ENCODE results near the gene ALKBH5. TPM values are rescaled to one million over a fixed set of nuclear protein-coding genes. Genes with fewer than 3 reads are reported as not detected.

Gene ALKBH5
- total RNA-seq, 1 donor from 2014 or later: 78.8 TPM

DNA sequence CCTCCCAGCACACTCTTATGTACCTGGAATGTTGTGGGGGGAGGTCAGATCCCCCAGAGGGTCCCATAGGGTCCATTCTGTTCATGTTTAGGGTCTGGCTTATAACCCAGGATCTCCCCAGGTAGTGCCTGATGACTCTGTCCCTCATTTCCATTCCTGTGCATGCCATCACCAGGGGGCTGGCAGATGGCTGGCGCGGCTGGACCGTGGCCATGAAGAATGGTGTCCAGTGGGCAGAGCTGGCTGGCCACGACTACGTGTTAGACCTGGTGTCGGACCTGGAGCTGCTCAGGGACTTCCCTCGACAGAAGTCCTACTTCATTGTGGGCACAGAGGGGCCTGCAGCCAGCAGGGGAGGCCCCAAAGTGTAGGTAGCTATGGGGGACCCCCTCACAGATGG lies 35.0 kb upstream of the ALKBH5 start:
- Histone ChIP-seq H3K27ac (no peak overlapping the region), H3F3A (ENCODE audit: low read depth) (peaks cover 18% of the 10 kb centered on the region), H3K9me3 (ENCODE audit: low read depth) (no peaks in the 10 kb centered on the region), H3K4me1 (peaks cover 6% of the 10 kb centered on the region), H3K36me3 (no peaks in the 10 kb centered on the region), H3K27me3 (no peaks in the 10 kb centered on the region), H3K4me2 (no peak overlapping the region), H2AFZ (replicated peaks) (no peak overlapping the region), H3K9ac (no peak overlapping the region), H4K20me1 (ENCODE audit: low read depth) (no peaks in the 10 kb centered on the region), H3K79me2 (ENCODE audit: low read depth) (no peaks in the 10 kb centered on the region), H3K4me3 (no peak overlapping the region)
- Mint-ChIP-seq H3K9me3 (no peaks in the 10 kb centered on the region), H3K27me3 (ENCODE audit: insufficient read depth, low read depth) (peaks cover 3% of the 10 kb centered on the region), H3K27ac (no peak overlapping the region), H3K4me3 (no peak overlapping the region), H3K4me1 (peaks cover 28% of the 10 kb centered on the region), H3K36me3 (no peaks in the 10 kb centered on the region)
- no peak for DNase-seq (ENCODE audit: low spot score)
- TF ChIP-seq EZH2 (IDR thresholded peaks at IDR 0.05) (no peak), EZH2phosphoT487 (IDR thresholded peaks at IDR 0.05) (no peak)
- TF ChIP-seq, protein P1, sequence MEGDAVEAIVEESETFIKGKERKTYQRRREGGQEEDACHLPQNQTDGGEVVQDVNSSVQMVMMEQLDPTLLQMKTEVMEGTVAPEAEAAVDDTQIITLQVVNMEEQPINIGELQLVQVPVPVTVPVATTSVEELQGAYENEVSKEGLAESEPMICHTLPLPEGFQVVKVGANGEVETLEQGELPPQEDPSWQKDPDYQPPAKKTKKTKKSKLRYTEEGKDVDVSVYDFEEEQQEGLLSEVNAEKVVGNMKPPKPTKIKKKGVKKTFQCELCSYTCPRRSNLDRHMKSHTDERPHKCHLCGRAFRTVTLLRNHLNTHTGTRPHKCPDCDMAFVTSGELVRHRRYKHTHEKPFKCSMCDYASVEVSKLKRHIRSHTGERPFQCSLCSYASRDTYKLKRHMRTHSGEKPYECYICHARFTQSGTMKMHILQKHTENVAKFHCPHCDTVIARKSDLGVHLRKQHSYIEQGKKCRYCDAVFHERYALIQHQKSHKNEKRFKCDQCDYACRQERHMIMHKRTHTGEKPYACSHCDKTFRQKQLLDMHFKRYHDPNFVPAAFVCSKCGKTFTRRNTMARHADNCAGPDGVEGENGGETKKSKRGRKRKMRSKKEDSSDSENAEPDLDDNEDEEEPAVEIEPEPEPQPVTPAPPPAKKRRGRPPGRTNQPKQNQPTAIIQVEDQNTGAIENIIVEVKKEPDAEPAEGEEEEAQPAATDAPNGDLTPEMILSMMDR (IDR thresholded peaks at IDR 0.05): no peak

DNA sequence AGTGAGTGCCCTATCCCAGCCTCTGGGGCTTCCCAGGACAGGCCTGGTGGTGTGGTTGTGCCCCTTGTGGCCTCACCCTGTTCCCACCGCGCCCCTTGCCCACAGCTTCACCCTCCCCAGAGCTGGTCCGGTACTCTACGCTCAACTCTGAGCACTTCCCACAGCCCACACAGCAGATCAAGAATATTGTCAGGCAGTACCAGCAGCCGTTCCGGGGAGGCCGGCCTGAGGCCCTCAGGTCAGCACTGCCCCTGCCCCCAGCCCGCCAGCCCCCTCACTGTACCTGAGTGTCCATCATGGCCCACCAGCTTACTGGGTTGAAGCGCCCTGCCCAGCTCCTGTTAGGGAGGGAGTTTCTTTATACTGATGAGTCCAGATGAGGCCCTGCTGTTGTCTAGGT lies 32.3 kb upstream of the ALKBH5 start:
- no peak overlapping the region for H3K4me3 ChIP-seq
- Mint-ChIP-seq H3K27me3 (ENCODE audit: insufficient read depth, low read depth) (peaks cover 4% of the 10 kb centered on the region), H3K4me1 (peaks cover 46% of the 10 kb centered on the region), H3K4me3 (peak overlapping the region; percentile 55), H3K9me3 (no peaks in the 10 kb centered on the region), H3K27ac (peak overlapping the region; percentile 57), H3K36me3 (no peaks in the 10 kb centered on the region)
- no peak overlapping the region for H2AFZ ChIP-seq (replicated peaks)
- no peaks in the 10 kb centered on the region for H3K79me2 ChIP-seq (ENCODE audit: low read depth)
- no peak overlapping the region for H3K4me2 ChIP-seq
- peaks cover 25% of the 10 kb centered on the region for H3F3A ChIP-seq (ENCODE audit: low read depth)
- no peak overlapping the region for H3K27ac ChIP-seq
- TF ChIP-seq, protein P1 (IDR thresholded peaks at IDR 0.05): no peak
- TF ChIP-seq EZH2phosphoT487 (IDR thresholded peaks at IDR 0.05) (no peak), EZH2 (IDR thresholded peaks at IDR 0.05) (no peak)
- H3K27me3 ChIP-seq: no peaks in the 10 kb centered on the region
- H3K9me3 ChIP-seq (ENCODE audit: low read depth): no peaks in the 10 kb centered on the region
- H4K20me1 ChIP-seq (ENCODE audit: low read depth): no peaks in the 10 kb centered on the region
- peaks cover 9% of the 10 kb centered on the region for H3K4me1 ChIP-seq
- H3K36me3 ChIP-seq: no peaks in the 10 kb centered on the region
- H3K9ac ChIP-seq: no peak overlapping the region
- no peak for DNase-seq (ENCODE audit: low spot score)

DNA sequence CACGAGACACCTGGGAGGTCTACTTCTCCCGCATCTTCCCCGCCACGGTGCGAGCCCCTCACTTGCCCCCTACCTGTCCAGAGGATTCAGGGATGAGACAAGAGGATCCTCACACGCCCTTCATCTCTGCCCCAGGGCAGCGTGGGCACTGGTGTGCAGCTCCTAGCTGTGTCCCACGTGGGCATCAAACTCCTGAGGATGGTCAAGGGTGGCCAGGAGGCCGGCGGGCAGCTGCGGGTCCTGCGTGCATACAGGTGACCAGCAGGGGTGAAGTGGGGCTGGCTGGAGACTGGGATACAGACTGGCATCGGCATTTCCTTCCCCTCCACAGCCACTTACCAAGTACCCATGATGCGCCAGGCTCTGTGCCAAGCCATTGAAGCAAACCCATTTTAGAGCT lies 28.4 kb upstream of the ALKBH5 start:
- Histone ChIP-seq H3K4me3 (no peak overlapping the region), H3K9me3 (ENCODE audit: low read depth) (no peaks in the 10 kb centered on the region), H3K9ac (no peak overlapping the region), H2AFZ (replicated peaks) (no peak overlapping the region), H3K79me2 (ENCODE audit: low read depth) (no peaks in the 10 kb centered on the region), H3K4me2 (no peak overlapping the region), H4K20me1 (ENCODE audit: low read depth) (no peaks in the 10 kb centered on the region), H3K4me1 (peaks cover 14% of the 10 kb centered on the region), H3K27ac (no peak overlapping the region), H3K27me3 (no peaks in the 10 kb centered on the region), H3F3A (ENCODE audit: low read depth) (peaks cover 19% of the 10 kb centered on the region), H3K36me3 (no peaks in the 10 kb centered on the region)
- Mint-ChIP-seq H3K27ac (peak overlapping the region; percentile 74), H3K9me3 (no peaks in the 10 kb centered on the region), H3K36me3 (no peaks in the 10 kb centered on the region), H3K4me1 (peaks cover 58% of the 10 kb centered on the region), H3K4me3 (no peak overlapping the region), H3K27me3 (ENCODE audit: insufficient read depth, low read depth) (peaks cover 4% of the 10 kb centered on the region)
- TF ChIP-seq EZH2 (IDR thresholded peaks at IDR 0.05): no peak
- TF ChIP-seq EZH2phosphoT487 (IDR thresholded peaks at IDR 0.05): no peak
- TF ChIP-seq, protein P1 (IDR thresholded peaks at IDR 0.05): no peak
- no peak for DNase-seq (ENCODE audit: low spot score)

Data from neural progenitor cell (in vitro differentiated cells).